Stimulated activated CD4-positive, alpha-beta T cell treated with anti-CD3 and anti-CD28 coated beads, Interleukin-12 subunit alpha, Interleukin-12 subunit beta, amount 100 ng/mL, for 24 hours (primary cell): Measurements from ENCODE around the gene FBLN2.

Experiments used
- DNase-seq, 2 experiments: peaks; one replicate each; pipeline ENCODE4 v3.0.0-alpha.2; 2020; ENCODE audit warnings: low read depth in 2 of 2

The FBLN2 gene

DNA sequence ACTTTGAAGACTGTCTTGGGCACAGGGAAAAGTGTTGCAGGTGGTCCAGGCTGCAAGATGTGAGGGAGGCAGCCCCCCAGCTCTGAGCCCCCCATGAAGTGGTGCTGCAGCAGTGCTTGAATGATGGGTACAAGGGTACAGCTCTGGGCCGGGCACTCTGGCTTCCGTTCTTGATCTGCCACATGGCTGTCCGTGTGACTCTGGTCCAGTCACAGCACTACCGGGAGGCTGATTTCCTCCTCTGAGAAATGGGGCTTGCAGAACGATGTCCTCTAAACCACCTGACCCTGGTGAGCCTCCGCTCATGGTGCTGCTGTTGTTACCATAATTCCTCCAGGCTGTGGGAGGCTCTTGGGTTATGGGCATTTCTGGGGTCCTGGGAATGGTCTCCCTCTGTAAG lies 75.1 kb downstream of the FBLN2 start:
- no peak for DNase-seq

DNA sequence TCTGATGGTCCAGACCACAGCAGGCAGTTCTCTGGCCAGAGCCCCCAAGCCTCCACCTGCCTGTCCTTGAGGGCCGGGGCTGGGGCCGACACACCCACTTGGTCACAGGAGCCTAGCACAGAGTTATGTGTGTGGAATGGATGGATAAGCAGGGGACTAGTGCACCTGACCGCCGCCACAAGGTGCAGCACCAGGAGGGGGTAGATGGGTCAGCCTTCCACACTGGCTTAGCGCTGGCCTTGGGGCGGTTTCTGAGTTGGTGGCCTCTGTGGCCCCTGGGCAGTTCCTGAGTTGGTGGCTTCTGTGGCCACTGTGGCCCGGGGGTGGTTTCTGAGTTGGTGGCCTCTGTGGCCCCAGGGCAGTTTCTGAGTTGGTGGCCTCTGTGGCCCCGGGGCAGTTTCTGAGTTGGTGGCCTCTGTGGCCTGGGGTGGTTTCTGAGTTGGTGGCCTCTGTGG lies 75.8 kb downstream of the FBLN2 start:
- no peak for DNase-seq

DNA sequence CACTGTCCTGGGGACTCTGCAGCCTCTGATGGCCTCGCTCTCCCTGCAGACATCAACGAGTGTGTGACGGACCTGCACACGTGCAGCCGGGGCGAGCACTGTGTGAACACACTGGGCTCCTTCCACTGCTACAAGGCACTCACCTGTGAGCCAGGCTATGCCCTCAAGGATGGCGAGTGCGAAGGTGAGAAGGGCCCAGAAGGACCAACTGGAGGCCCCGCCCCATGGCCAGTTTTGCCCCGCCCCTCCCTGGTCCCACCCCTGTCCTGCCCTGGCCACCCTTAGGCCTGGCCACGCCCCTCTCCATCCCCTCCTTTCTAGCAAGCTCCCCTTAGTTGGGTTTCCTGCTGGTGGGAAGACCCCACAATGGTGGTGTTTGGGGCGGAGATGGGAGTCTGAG lies 77.5 kb downstream of the FBLN2 start:
- DNase-seq, result no peak

DNA sequence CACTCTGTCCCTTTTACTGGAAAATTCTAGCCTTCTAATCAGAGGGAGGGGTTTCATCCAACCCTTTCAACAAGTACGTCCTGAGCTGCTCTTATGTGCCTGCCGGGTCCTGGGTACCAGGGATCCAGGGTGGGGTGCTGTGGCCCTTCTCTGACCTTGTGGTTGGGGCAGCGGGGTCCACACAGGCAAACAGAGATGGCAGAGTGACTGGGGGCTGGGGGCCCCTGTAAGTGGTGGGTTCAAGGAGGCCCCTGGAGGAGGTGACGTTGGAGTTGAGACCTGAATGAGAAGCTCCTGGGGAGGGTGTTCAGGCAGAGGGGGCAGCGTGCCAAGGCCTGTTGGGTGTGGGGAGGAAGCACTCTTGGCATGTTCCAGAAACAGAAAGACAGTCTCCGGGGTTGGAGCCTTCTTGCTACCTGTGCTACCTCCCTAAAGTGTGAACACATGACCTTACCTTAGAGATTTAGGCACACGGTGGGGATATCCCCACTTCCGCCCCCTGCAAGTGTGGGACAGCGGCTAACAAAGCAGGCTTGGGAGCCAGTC lies 78.1 kb downstream of the FBLN2 start:
- DNase-seq, result no peak

DNA sequence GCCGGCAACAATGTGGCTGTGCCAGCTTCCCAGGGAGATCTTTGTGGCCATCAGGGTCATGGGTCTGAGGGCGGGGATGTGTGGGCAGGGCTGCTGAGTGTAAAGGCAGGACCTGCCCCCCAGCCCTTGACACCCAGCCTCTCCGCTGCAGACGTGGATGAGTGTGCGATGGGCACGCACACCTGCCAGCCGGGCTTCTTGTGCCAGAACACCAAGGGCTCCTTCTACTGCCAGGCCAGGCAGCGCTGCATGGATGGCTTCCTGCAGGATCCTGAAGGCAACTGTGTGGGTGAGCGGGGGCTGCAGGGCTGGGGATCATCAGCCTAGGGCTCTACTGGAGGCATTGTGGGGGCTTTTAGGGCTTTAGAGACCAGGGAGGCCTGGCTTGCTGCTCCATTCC lies 78.8 kb downstream of the FBLN2 start:
- no peak for DNase-seq

DNA sequence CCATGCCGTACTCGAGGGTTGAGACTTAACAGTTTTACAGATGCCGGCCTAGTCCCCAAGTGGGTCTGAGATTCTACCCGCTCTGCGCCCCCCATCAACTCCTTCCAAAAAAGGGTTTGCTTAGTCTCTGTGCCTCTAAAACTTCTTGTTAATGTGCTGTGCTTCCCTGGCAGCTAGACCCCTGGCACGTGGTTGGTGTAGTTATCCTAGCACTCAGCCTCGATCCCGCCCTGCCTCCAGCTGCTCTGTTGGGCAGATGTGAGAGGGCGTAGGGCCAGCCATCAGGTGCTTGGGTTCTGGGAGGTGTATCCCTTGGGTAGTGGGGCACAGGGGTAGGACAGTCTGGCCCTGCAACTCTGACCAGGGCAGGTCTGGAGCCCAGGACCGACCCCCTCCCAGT lies 79.5 kb downstream of the FBLN2 start:
- no peak for DNase-seq

DNA sequence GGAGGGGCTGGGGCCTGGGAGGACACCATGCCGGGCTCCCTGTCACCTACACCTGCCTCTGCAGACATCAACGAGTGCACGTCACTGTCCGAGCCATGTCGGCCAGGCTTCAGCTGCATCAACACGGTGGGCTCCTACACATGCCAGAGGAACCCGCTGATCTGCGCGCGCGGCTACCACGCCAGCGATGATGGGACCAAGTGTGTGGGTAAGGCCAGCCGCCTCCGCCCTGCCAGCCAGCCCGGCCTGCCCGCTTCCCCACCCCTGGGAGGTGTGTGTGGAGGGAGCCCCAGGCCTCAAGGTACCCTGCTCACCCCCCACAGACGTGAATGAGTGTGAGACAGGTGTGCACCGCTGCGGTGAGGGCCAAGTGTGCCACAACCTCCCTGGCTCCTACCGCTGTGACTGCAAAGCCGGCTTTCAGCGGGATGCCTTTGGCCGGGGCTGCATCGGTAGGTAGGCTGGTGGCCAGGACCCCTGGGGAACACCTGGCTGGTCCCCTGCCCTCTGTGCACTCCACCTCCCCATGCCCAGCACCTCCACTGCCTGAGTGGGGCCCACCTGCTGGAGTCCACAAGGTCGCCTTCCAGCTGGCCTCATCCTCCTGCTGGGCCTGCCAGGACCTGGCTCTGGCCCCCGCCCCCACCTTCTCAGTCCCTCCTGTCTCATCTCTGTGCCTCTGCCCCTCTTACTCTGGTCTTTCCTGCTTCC lies 80.1 kb downstream of the FBLN2 start:
- DNase-seq, result no peak

DNA sequence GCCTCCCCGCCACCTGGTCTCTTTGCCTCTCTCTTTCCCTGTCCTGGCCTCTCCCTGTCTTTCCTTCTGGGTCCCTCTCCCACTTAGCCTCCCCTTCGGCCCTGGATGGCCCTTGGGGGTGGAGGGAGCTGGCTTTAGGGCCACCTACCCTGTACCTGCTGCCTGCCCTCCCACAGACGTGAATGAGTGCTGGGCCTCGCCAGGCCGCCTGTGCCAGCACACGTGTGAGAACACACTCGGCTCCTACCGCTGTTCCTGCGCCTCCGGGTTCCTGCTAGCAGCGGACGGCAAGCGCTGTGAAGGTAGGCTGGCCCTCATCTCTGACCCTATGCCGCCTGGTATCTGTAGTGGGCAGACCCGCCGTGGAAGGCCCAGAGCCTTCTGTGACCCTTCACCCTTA lies 80.7 kb downstream of the FBLN2 start:
- DNase-seq, result no peak

DNA sequence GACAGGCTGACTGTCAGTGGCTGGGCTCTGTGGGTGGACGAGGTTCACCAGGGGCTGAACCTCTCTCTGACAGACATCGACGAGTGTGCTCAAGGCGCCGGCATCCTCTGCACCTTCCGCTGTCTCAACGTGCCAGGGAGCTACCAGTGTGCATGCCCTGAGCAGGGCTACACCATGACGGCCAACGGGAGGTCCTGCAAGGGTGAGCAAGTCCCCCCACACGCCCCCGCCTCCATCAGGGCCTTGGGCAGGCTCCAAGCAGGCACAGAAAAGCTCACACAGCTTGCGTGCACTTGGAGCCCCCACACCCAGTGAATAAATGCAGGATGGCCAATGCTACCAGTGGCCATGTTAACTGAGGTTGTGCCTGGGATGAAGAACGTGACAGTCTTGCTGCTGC lies 82.3 kb downstream of the FBLN2 start:
- DNase-seq, result no peak

DNA sequence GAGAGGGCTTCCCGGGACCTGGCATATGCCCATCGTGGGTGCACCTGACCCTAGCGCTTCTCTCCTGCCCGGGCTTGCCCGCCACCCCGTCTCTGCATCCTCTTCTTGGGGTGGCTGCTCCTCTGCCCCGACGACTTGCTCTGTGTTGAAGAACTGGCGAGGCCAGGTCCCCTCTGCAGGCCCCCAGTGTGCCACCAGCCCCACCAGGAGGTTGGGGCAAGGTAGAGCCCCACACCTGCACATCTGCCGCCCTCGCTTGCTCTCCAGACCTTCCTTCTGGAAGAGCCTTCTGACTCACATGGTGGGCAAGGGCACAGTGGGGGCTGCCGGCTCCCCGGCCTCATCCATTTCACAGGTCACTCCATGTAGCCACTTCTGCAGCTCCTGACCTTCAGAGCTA lies 84.3 kb downstream of the FBLN2 start:
- no peak for DNase-seq

DNA sequence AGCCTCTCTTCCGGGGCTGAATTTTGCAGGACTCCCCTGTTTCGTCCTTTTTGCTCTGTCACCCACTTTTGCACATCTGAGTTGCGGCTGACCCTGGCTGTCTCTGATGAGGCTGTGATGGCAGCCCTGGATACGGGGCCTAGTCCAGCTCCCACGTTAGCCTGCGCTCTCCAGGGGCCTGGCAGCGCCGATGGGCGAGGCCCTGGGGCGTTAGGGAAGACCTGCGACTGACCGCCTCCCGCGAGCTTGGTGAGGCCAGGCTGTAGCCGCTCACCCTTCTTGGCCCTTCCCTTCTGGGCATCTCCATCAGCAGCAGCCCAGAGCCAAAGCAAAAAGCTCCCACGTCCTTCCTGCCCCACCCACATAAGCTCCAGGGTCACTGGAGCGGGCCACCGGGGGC lies 85.2 kb downstream of the FBLN2 start:
- no peak for DNase-seq

DNA sequence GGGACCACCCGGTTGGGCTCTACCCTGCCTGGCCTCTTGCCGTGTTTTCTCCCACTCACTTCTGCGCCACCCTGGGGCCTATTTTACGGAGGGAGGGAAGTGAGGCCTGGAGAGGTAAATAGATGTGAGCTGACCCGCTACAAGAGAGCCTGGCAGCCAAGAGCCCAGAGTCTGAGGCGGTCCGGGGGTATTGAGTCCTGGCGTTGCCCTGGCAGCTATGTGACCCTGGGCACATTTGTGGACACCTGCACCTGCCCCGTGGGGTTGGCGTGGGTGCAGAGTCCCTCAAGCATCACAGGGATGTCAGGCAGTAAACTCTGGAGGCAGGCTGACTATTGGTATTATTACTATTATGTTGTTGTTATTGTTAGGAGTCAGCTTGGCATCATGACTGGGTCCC lies 85.7 kb downstream of the FBLN2 start:
- no peak for DNase-seq

DNA sequence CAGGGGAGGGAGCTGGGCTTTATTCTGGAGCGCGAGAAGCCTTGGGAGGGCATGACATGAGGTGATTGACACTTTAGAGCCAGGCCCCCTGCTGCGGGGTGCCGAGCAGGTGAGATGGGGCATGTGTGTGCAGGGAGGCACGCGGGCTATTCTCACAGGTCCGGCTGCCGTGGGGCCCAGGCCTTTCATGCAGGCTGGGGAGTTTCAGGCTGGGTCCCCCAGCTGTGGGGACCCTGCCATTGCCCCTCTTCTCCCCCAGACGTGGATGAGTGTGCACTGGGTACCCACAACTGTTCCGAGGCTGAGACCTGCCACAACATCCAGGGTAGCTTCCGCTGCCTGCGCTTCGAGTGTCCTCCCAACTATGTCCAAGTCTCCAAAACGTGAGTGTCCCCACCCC lies 87.3 kb downstream of the FBLN2 start:
- DNase-seq, result no peak

DNA sequence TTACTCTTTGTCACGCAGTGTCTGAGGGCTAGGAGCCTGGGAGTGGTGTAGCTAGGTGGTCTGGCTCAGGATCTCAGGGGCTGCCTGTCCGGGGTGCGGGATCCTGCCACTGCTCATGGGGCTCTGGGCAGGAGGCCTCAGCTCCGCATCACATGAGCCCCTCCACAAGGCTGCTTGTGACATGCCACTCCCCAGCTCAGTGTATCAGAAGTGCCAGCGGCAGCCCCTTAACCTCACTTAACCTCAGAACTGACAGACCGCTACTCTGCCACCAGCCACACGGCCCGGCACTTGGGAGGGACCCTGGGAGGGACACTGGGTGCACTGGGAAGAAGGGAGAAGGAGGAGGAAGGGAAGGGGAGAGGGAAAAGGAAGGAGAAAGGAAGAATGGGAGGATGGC lies 87.9 kb downstream of the FBLN2 start:
- DNase-seq, result no peak

DNA sequence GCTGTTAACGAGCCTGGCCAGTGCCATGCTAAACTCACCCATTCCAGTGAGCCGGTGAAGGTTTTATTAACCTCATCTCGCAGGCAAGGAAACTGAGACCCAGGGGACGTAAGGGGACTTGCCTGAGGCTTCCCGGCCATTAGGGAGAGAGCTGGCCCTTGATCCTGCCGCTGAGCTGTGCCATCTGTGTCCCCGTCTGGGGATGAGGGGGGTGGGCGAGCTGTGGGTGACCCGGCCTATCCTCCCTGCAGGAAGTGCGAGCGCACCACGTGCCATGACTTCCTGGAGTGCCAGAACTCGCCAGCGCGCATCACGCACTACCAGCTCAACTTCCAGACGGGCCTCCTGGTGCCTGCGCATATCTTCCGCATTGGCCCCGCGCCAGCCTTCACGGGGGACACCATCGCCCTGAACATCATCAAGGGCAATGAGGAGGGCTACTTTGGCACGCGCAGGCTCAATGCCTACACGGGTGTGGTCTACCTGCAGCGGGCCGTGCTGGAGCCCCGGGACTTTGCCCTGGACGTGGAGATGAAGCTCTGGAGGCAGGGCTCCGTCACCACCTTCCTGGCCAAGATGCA lies 88.5 kb downstream of the FBLN2 start:
- no peak for DNase-seq

DNA sequence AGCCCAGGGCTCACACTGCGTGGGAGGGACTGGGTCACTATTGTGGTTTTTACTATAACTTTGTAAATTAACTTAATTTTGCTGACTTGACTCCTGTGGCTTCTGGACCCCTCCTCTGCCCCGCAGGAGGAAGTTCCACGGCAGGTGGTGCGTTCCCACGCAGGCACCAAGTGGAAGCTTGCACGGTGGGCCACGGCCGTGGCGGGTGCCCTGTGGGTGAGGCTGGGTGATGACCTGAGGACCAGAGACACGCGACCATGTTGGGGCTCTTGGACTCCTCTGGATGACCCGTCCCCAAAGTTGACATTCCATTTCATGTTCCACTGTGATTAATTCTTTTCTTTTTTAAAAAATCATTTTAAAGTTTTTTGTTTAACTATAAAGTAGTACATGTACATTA lies 89.0 kb downstream of the FBLN2 start:
- no peak for DNase-seq

DNA sequence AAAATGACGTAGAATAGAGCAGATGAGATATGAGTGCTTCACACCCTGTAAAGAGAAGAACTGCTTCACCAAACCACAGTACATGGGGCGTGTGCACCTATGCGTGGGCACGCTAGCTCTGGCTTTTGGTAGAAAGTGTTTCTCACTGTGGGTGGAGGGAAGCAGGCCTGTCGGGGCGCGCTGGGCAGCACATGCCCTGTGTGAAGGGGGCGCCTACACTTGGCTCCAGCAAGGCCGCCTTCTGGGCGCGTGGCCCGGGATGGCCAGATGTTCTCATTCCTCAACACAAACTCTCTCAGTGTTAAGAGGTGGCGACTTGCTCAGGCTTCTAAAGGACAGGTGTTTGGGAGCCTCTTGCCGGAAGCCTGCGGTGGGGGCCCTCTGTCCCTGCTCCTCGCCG lies 90.0 kb downstream of the FBLN2 start:
- DNase-seq, result no peak

DNA sequence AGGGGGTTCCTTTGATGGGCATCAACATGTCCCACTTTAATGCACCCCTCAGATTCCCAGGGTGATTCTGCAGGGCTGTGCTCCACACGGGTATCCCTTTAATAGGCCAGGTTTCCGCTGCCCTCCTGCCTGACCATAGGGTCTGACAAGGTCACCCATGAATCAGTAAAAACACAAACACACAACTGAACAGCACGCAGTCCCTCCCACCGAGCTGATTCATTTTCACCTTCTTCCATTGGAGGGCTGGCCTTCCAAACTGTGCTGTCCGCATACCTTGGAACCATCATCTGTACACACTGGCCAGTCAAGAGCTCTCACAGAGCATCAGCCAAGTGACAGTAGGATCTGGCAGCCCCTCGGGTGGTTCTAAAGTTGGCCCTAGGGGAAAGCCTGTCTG lies 93.7 kb downstream of the FBLN2 start:
- DNase-seq, result no peak

DNA sequence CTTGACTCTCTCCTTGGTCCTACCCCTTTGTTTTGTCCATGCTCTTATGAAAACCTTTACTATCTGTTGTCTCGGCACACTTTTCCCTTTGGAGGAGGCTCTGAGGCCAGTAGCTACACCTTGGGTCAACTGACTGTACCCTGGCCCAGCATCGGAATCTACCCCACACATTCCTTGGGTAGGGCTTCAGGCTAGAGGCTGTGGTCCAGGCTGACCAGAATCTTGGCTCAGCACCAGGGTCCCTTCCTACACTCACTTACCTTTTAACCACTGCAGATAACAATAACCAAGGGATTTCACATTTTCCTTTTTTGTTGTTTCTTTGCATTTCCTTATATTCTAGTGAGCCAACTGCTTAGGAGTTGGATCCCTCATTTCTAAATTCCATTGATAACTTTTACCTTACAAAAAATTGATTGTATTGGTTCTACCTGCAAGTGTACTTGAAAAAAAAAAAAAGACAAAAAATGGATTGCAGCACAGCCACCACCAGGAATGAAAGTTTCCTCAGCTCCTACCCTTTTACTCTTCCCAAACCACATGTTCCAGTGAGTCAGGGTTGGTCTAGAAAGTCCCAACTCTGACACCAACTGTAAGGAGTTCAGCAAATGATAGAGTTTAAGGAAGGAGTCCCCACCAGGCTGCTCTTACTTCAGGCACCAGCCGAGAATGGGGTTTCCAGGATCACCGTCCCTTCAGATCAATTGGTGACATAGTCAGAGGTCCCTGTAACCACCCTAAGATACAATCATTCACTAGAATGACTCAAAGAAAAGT lies 95.6 kb downstream of the FBLN2 start:
- DNase-seq, result no peak

DNA sequence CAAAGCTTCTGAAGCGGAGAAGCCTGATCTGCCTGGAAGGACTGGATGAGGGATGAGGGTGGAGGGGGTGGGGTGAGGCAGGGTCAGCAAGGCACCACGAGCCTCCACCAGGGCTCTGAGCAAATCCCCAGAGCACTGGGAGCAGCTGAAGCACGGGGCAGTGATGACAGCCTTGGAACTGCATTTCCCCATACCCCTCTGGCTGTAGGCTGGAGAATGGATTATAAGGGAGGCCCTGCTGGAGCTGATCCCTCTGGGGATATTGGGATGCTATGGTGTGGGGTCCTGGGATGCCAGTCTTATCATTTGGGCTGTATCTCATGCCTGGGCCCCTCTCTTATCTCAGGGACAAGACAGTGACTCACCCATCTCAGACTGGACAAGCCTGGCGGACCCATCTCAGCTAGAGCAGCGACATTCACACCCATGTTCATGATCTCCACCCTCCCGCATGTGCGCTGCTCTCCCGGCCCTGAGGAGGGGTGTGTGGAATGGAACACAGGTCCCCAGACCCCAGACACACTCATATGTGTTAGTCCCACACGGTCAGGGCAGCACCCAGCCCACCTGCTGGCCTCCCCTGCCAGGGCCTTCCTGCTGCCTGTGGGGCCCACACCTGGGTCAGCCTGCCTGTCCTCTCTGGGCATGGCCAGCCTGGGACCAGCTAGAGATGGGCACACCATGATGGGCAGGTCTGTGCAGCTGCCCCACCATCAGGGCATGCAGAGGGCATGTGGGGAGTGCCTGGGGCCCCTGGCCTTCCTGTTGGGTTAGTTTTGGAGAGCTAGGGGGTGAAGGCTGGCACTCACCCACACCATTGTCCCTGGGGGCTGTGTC lies 97.1 kb downstream of the FBLN2 start:
- DNase-seq, result no peak

DNA sequence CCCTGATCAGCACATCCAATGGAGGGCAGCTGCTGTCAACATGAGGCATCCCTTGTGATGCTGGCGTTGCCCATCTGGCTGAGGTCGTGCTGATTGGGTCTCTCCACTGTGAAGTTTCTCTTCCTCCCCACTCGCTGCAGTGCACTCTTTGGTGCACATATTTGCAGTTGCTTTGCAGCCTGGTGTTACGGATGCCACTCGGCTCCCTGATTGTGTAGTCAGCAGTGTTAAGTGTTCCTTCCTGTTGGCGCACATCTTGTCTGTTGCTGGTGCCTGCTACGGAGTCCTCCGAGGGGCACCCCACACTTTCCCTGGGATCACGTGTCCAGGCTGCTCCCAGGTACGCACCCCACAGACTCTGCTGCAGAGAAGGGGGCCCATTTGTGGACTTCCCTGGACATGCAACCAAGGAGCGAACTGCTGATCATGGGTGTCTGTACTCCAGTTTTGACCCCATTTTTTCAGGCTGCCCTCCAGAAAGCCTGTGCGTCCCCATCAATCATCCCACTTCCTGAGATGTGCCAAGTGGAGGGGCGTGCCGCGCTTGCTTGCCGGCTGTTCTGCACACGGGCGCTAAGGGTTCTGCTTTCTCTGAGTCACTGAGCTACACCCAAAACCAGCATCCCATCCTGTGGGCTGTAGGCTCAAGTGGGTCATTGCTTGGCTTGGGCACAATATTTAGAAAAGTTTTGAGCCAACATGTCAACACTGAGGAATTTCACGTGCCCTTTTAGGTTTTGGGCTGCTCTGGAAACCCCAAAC lies 98.6 kb downstream of the FBLN2 start:
- DNase-seq, result no peak
